ENCODE data around the gene ARSB. TPM values are rescaled to one million over a fixed set of nuclear protein-coding genes. Genes with fewer than 3 reads are reported as not detected.

ARSB gene
- total and polyA plus RNA-seq, 10 of the 15 experiments (the other 5 are each of a cell fraction or from before 2014, with no cell fraction given) = 1.2 to 8.2 (median 6.1) TPM

GRCh38 chr5:78989080-78989479 lies 4.0 kb upstream of the ARSB start:
- RAD21 ChIA-PET (ENCODE audit: unreplicated experiment) = interaction anchor here (1.5 kb wide), 2 partner anchors 34 to 89 kb away, joined by 4 read pairs; no protein-coding TSS in a partner anchor
- POLR2A ChIA-PET = interaction anchor here (0.5 kb wide), 1 partner anchor 24 kb away, joined by 3 read pairs; no protein-coding TSS in a partner anchor
- Histone ChIP-seq H3K36me3 (ENCODE audit: control insufficient read depth in 2 of 2, insufficient read depth in 2 of 2, low read length in 1 of 2) (no peaks in the 10 kb centered on the region), H3K9ac (ENCODE audit: control insufficient read depth, insufficient read depth, low read length) (no peak overlapping the region), H3K9me3 (replicated peaks; ENCODE audit: control insufficient read depth, insufficient read depth, low read length) (no peaks in the 10 kb centered on the region), H4K20me1 (ENCODE audit: control insufficient read depth, insufficient read depth) (no peaks in the 10 kb centered on the region), H3K4me2 (ENCODE audit: control insufficient read depth, insufficient read depth) (no peak overlapping the region), H3K27ac (ENCODE audit: control insufficient read depth, insufficient read depth) (no peak overlapping the region), H3K27me3 (replicated peaks in 1 of 2; ENCODE audit: control insufficient read depth in 2 of 2, insufficient read depth in 2 of 2, low read length in 1 of 2) (no peaks in the 10 kb centered on the region), H3K79me2 (ENCODE audit: control insufficient read depth, insufficient read depth, low read length) (peaks cover 2% of the 10 kb centered on the region; the same call in 1 of the 2 replicates), H3K4me3 (no peak overlapping the region), H2AFZ (ENCODE audit: control insufficient read depth, low read depth, low read length) (no peak overlapping the region), H3K4me1 (ENCODE audit: control insufficient read depth, insufficient read depth, low read length) (peaks cover 6% of the 10 kb centered on the region; the same call in 1 of the 2 replicates)
- intact Hi-C loops (cut with micrococcal nuclease; ENCODE audit: unreplicated experiment) = no loop called here
- BruUV-seq (replicated peaks) = no TSS peak
- SMC1A ChIA-PET (ENCODE audit: uncharacterized antibody, unreplicated experiment) = interaction anchor here (1.2 to 1.3 kb wide), 2 partner anchors 32 to 144 kb away, joined by 3 to 7 read pairs; no protein-coding TSS in a partner anchor
- FAIRE-seq = no peak
- WGBS (ENCODE audit: insufficient coverage, insufficient replicate concordance, low lambda C conversion rate, missing lambda C conversion rate) = 90% methylated on average over 12 of the region's 12 CpGs
- no peak for TF ChIP-seq MXI1 (IDR thresholded peaks at IDR 0.05; ENCODE audit: low read depth, low read length)
- no peak for TF ChIP-seq ZSCAN29 (IDR thresholded peaks at IDR 0.05)
- no peak for TF ChIP-seq NR2C1 (IDR thresholded peaks at IDR 0.05)
- TF ChIP-seq WRNIP1 (IDR thresholded peaks at IDR 0.05; ENCODE audit: borderline replicate concordance, low read depth, low read length) = no peak
- no peak for TF ChIP-seq BACH1 (IDR thresholded peaks at IDR 0.05; ENCODE audit: borderline replicate concordance)
- no peak for TF ChIP-seq HDGF (IDR thresholded peaks at IDR 0.05)
- no peak for TF ChIP-seq BRCA1 (IDR thresholded peaks at IDR 0.05; ENCODE audit: low read depth, low read length)
- TF ChIP-seq GATAD2B (conservative IDR thresholded peaks at IDR 0.05; ENCODE audit: low read depth) = no peak
- TF ChIP-seq, protein P1, sequence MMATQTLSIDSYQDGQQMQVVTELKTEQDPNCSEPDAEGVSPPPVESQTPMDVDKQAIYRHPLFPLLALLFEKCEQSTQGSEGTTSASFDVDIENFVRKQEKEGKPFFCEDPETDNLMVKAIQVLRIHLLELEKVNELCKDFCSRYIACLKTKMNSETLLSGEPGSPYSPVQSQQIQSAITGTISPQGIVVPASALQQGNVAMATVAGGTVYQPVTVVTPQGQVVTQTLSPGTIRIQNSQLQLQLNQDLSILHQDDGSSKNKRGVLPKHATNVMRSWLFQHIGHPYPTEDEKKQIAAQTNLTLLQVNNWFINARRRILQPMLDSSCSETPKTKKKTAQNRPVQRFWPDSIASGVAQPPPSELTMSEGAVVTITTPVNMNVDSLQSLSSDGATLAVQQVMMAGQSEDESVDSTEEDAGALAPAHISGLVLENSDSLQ (IDR thresholded peaks at IDR 0.05) = no peak
- TF ChIP-seq PRDM15 (CRISPR knock-in tag; IDR thresholded peaks at IDR 0.05) = no peak
- ATAC-seq = no peak
- CTCF ChIA-PET = interaction anchor here (1.0 to 1.3 kb wide), 3 partner anchors 21 to 36 kb away, joined by 4 to 8 read pairs (median 6); no protein-coding TSS in a partner anchor
- in situ Hi-C loops (cut with MboI) = no loop called here
- DNase-seq (ENCODE audit: low read depth, low spot score) = no peak

Data from GM12878 (cell line).